RCC 7860 (cell line): ENCODE data around the gene SMURF1.

Experiments used
- DNase-seq: peaks from one replicate; pipeline ENCODE4 v3.0.0-alpha.2; 2015; ENCODE audit warnings: low spot score
- FAIRE-seq: peaks from 2 replicates; lab custom pipeline; 2012; peaks lifted over from hg19 to GRCh38; lab: Jason Lieb, UNC

Gene SMURF1

DNA sequence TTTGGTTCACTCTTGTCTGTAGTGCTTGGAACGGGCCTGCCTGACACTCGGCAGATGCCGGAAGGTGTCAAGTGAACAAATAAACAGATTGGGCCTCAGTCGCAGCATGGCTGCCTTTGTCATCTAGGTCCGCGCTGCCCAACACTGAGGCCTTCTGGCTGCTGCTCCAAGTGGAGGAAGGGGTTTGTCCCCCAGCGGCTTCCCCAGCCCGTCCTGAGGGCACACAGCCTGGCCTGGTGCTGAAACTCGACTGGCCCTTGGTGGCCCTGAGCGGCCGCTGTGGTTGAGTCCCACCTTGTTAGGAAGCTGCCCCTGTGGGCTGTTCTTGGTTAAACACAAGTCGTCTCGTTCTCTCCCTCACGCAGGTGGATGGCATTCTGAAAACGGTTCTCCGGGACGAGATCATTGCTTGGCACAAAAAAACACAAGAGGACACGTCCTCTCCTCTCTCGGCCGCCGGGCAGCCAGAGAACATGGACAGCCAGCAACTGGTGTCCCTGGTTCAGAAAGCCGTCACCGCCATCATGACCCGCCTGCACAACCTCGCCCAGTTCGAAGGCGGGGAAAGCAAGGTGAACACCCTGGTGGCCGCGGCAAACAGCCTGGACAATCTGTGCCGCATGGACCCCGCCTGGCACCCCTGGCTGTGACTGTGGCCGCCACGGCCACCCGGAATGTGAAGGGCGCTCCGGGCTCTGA, 132.1 kb downstream of the SMURF1 start:
- DNase-seq = no peak
- FAIRE-seq = no peak

DNA sequence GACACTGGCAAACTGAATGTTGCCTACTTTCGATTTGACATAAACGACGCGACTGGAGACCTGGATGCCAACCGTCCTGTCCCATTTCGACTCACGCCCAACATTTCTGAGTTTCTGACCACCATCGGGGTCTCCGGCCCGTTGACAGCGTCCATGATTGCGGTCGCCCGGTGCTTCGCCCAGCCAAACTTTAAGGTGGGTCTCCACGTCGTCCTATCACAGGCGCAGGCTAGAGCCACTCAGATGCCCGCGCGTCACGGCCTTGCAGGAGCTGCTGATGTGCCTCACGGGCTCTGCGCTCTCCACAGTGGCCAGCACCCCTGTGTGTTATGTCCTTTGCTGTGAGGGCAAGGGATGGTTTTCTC, 132.6 kb downstream of the SMURF1 start:
- FAIRE-seq (no peak), DNase-seq (no peak)

DNA sequence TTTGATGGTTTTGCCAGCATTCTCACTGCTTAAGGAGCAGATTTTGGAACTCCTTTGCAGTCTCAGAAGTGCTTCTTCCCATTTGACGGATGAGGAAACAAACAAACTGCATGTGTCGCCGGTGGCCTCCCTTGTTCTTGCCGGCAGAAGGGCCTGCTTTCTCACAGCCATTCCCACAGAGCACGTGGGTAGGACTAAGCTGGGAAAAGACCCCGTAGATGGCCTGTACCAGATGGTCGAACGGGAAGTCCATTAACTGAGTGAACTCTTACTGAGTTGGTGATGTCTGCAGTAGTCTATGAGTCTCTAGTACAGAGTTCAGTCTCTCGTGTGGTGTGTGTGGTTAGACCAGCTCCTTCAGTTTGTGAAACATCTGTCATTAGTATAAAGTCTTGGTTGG, 133.6 kb downstream of the SMURF1 start:
- DNase-seq = no peak
- FAIRE-seq = no peak

DNA sequence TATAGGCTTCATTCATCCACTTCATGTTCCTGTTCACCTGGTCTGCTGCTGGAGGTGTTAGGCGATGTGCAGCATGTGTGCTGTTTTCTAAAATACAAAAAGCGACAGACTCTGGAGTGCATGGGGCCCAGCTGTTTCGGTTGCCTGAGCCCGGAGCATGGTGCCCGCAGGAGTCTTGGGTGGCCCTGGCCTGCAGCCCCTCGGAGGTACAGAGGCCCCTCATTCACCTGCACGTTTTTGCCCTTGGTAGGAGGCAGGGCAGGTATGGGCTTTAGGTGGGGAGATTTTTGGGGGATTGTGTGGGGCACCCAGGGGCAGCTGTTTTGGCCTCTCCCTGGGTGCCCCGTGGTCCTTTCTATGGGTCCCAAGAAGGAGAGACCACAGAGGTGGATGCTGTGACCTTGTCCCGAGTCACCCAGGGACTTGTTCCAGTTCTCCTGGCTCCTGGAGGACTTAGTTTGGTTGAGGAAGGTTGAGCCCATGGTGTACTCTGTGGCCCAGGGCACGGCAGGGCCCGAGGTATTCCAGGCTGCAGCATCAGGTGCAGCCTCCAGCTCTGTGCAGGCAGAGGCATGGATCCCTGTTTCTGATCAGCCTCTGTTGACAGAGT, 134.9 kb downstream of the SMURF1 start:
- no peak for FAIRE-seq

DNA sequence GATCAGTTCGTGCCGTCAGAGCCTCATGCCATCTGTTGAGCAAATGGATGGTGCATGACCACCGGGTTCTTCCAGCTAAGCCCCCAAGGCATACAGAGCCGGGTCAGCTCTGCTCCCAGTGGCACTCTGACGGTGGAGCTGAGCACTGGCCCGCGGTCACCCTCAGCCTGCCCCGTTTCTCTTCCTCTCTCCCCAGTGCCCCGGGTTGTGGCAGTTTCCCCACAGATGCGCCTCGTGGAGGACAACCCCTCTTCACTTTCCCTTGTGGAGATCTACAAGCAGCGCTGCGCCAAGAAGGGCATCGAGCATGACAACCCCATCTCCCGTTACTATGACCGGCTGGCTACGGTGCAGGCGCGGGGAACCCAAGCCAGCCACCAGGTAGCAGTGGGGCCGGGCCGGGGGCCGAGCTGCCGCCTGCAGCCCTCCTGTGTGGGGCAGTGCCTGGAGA, 135.7 kb downstream of the SMURF1 start:
- DNase-seq (no peak), FAIRE-seq (no peak)

More for the DNA sequence above, 134.9 kb downstream of the SMURF1 start:
- no peak for DNase-seq

DNA sequence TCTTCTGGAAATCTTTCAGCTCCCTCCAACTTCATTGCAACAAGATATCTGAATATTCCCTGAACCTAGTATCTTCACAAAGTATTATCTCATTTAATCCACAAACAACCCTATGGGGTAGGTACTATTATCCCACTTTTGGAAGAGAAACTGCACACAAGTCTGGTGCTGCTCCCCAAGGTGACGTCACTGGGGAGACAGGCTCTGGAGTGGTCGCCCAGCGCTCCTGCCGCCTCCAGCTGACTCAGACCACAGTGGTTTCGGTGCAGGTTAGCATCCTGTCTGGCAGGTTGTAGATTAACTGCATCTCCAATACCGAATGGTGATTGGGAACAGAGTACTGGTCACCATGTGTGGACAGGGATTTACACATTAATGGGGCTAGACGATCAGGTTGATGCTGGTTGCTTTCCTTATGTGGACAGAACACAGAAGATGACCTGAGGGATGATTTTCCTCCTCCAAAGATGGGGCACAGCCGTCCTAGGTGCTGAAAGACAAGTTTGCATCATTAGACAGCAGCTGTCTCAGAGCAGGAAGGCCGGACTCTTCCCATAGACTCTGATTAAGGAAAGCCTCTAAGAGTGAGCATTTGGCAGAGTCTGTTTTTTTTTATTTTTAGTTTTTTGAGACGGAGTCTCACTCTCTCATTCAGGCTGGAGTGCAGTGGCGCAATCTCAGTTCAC, 137.0 kb downstream of the SMURF1 start:
- DNase-seq = no peak
- no peak for FAIRE-seq

DNA sequence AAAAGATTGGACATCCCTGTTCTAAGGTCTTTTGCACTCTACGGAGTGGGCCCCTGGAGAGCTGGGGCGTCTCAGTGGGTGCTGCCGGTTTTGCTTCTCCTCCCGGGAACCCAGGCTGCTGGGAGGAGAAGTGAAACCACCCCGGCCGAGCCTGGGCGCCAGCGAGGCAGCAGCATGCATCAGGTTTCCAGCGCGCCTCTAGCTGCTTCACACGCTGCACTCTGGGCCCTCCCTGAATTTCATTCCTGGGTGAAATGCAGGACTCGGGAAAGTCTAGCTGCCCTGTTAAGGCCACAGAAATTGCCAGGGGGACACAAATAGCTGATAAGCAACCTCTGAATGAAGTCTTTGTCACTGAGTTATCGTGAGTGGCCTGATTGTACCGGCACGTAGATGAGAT, 138.1 kb downstream of the SMURF1 start:
- DNase-seq (no peak), FAIRE-seq (no peak)

DNA sequence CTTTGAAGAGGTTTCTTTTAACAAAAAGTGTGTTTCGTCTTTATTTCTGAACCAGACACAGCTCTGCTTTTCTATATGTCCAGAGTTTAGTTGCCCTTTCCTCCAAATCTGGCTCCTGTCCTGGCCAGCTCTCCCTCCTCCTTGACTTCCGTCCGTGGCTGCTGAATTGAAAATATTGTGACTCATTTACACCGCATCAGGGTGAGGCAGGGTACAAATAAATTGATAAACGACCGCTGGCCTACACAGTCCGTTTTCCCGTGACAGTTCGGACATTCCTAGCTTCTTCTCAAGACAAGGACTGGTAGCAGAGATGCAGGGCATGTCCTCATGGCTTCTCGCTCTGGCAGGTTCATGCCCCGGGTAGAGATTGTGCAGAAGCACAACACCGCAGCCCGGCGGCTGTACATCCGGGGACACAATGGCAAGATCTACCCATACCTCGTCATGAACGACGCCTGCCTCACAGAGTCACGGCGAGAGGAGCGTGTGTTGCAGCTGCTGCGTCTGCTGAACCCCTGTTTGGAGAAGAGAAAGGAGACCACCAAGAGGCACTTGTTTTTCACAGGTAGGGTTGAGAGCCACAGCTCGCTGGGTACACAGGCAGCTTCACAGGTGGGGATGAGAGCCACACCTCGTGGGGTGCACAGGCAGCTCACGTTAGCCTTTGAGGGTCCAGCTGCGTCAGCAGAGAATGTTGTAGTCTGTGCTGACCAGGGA, 139.0 kb downstream of the SMURF1 start:
- FAIRE-seq = no peak
- DNase-seq = no peak

DNA sequence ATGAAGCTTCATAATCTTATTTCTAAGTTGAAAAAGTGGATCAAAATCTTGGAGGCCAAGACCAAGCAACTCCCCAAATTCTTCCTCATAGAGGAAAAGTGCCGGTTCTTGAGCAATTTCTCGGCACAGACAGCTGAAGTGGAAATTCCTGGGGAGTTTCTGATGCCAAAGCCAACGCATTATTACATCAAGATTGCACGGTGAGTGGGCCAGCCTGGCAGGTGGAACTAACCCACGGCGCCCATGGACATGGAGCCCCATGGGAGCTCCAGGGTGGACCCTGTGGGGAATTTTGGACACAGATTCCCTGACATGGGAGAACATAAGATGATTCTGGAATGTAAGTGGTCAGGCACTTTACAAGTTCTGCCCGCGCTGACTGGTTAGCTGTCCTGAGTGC, 139.7 kb downstream of the SMURF1 start:
- DNase-seq (no peak), FAIRE-seq (no peak)

DNA sequence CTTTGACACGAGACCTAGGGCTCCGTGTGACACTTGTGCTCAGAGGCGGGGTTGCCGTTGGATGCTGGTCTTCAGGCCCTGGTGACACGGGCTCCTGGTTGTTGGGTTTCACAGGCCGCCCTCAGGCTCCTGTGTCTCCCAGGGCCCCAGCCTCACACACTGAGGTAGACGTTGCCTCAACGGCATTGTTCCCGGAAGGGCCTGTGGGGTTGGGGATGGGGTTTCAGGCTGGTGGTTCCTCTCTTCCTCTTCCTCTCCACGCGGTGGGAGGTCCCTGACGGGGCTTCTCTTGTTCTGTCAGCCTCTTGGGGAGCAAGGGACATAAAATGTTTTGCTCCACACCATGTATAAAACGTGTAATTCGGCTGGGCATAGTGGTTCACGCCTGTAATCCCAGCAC, 140.5 kb downstream of the SMURF1 start:
- DNase-seq = no peak
- no peak for FAIRE-seq

DNA sequence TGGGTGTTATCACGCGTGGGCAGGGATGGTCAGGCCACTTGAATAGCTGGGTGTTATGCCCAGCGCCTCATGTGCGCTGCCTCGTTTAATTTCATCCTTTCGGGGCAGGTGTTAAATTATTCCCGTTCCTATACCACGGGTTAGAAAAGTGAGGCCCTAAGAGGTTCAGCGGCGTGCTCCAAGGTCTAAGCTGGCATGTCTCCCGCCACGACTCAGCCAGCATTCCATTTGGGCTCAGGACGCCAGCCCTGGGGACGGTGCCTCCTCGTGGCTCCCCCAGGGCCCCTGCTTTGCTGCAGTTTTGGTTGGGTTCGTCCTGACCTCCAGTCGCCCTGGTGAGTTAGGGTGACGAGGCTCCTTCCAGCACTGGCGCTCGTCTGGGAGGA, 141.1 kb downstream of the SMURF1 start:
- no peak for DNase-seq
- FAIRE-seq = no peak

DNA sequence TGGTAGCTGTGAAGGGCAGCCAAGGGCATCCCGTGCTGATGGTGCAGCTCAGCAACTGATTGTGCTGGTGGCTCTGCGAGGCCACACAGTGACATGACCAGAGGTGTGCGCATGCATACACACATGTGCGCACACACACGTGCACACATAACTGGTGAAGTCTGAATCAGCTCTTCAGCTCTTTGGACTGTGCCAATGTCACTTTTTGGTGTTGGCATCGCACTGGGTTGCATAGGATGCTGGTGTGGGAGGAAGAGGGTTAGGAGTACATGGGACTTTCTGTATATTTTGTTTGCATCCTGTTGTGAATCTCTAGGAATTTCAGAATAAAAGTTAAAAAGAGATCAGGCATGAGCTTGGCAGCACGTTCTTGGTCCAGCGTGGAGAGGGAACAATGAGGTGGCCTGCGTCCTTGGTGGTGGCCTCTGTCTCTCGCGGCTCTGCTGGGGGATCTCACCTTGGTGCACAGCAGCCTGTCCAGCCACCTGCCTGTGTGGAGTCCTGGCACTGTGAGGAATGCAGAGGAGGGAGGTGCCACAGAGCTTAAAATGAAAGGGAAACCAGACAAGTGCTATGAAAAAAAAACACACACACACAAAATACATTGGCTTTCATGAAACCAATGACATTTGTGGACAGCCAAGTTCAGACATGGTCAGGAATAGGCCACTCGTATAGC, 141.6 kb downstream of the SMURF1 start:
- FAIRE-seq = no peak
- no peak for DNase-seq

DNA sequence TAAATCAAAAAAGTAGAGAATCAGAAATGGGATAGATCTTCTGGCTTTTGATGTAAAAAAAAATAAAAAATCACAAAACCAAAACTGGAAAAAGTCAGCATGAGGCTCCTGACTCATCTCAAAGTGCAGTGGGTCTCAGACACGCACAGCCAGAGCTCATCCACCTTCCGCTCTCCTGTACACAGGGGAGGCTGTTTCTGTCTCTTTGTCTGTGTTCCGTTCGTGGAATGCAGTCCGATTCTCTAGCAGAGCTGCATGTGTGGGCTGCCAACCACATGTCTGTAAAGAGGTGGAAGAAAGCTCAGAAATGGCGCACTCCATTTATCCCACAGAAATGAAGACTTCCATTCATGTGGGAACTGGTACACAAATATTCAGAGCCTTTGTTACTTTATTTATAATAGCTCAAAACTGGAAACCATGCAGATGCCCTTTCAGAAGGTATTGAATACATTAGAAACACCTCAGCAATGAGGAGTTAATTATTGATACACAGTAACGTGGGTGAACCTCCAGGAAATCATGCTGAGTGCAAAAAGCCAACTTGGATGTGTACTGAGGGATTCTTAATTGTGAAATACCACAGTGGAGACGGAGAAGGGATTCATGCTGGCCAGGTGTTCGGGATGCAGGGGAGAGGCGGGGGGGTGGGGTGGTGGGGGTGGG, 142.3 kb downstream of the SMURF1 start:
- FAIRE-seq (peak; percentile 60), DNase-seq (peak; percentile 33)

DNA sequence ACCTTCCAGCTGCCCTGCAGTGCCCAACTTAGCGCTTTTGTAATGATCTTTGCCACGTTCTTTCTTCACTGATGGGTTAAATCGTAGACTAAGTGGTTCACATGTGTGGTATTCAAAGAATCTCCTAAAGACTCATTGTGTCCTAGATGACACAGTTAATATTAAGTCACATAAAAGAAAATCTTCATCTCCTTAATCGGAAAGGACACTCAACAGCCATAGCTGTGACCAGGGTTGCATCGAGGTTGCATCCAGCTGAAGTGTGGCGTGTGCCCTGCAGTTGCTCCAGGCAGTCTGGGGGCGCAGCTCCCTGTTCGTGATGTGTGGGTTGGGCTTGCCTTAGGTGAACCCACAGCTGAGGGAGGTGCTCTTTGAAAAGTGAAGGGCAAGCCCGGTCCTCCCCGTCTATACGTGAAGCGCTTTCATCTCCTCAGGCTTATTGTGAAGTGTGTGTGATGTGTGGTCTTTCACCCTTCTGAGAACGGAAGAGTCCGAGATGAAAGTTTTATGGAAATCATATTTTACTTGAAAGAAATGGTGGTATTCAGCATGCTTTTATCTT, 142.9 kb downstream of the SMURF1 start:
- FAIRE-seq (no peak), DNase-seq (peak; percentile 46)

DNA sequence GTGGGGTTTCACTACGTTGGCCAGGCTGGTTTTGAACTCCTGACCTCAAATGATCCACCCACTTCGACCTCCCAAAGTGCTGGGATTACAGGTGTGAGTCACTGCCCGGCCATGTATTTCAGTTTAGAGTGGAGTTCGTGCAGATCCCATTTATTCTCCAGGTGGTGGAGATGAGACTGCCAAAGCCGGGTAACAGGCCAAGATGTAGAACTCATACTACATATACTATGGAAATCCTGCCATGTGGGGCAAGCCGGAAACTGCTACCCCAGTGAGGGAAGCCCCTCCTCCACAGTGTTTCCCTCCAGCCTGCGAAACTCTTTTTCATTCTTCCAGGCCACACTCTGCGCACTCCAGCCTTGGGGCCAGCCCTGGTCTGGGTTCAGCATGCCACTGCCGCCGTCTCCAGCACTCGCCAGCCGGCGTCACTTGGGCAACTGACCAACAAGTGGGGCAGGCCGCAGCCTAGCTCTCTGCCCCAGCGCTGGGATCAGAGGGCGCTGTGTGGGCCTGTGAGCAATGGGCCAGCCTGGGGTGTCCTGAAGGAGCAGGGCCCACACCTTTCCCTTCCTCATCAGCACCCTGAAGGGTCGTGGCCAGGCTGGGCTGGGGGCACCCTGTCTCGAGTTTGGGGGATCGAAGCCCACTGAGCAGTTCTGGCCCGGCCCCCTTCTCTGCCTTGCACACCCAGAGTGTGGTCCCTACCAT, 143.6 kb downstream of the SMURF1 start:
- FAIRE-seq = no peak
- DNase-seq = no peak

DNA sequence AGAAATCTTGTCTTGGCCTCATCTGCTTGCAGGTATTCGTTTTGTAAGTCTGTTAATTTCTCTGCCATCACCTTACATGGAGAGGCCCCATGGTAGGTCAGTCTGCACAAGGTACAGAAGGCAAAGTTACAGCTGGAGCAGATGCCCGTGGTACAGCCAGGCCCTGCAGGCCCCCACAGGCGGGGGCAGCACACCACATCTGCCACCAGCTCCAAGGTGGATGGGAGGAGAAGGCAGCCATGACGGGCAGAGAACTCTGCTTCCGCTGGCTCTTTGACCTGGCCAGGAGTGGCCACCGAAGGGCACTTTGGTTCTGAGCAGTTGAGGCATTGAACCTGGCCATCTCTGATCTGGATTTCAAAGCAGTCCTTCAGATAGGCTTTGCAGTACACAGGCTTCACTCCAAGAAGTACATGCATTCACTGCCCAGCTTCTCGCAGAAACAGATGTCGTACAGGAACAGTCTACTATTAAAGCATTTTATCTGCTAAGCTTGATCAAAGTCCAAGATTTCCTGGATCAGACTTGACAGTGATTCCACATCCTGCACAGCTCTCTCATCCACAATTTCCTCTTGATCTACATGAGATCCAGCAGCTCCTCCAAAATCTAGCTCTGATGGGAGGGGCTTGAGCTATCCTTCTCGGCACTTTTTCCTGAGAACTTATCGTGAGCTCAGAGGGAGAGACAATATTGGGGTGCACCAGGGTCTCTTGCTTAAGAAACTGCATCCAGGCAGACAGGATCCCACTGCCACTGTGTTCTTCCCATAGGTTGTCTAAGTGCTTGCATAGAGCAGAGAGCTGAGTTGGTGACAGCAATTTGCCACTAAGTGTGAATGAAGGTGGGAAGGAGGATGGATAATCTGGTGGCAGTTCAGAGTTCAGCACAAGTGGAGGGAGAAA, 144.8 kb downstream of the SMURF1 start:
- no peak for DNase-seq
- no peak for FAIRE-seq

DNA sequence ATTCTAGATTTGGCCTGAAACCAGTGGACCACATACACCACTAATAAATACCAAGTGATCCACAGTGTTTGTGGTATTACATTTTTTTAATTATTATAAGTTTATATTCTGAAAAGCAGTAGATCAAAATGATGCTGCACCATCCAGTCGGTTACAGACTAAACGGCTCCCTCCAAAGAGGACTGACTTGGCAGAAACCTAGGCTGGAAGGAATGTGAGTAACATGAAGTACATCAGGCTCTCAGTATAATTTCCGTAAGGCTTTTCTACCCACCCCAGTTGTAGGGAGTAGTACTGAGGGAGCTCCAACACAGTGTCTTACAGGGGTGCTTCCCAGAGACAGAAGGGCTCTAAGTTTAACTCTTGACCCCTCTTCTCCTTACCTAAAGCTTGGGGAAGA, 146.1 kb downstream of the SMURF1 start:
- no peak for FAIRE-seq
- no peak for DNase-seq

DNA sequence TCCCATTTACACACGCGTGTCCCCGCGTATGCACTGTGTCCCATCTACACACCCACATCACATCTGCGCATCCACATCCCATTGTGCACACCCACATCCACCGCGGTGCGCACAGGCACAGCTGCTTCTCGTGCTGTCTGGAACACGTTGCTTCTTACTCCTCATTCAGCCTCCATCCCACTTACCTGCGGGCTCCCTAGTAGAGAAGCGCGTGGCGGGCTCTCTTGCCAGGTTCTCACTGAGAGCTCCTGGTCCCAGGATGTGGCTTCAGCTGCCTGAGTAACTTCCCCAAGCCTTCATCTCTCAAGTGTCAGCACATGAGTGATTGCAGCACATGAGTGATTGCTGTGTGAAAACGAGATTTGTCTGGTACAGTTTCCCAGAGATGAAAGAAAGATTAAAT, 147.8 kb downstream of the SMURF1 start:
- FAIRE-seq (no peak), DNase-seq (no peak)
